ENCODE data around the gene PRKRIP1. TPM values are rescaled to one million over a fixed set of nuclear protein-coding genes. Genes with fewer than 3 reads are reported as not detected.

Gene PRKRIP1
- total RNA-seq, 1 donor from 2014 or later, result 37.3 TPM

Small RNAs within 50 kb of the gene (microRNA-seq; reads per million reads assigned to microRNA genes)
- 3.3 reads per million, percentile 9 among the genes with 10 or more reads in this experiment for gene MIR4467
- gene MIR5090, result 5.5 reads per million, percentile 23 among the genes with 10 or more reads in this experiment
- not detected for gene MIR548O

Other genes with a start within 250 kb of the PRKRIP1 start
- gene SH2B2, start 109.5 kb upstream of the PRKRIP1 start, total RNA-seq, result 3.4 and 5.6 TPM in 2 replicates
- not detected in 2 replicates for gene SPDYE6, start 39.9 kb upstream of the PRKRIP1 start, total RNA-seq
- gene ORAI2, start 37.2 kb downstream of the PRKRIP1 start, total RNA-seq, result 57.6 and 64.4 TPM in 2 replicates
- gene ALKBH4, start 68.5 kb downstream of the PRKRIP1 start, total RNA-seq, result 8.7 and 12.4 TPM in 2 replicates
- 26.2 and 28.5 TPM in 2 replicates for gene LRWD1, start 68.6 kb downstream of the PRKRIP1 start, total RNA-seq
- gene POLR2J, start 82.6 kb downstream of the PRKRIP1 start, total RNA-seq, result 36.9 and 41.4 TPM in 2 replicates
- gene RASA4B, start 121.4 kb downstream of the PRKRIP1 start, total RNA-seq, result 1.1 and 1.7 TPM in 2 replicates
- 3.3 and 3.4 TPM in 2 replicates for gene UPK3BL2, start 147.3 kb downstream of the PRKRIP1 start, total RNA-seq
- gene SPDYE2, start 154.9 kb downstream of the PRKRIP1 start, total RNA-seq, result not detected in 2 replicates
- 10.0 and 12.2 TPM in 2 replicates for gene POLR2J3, start 176.2 kb downstream of the PRKRIP1 start, total RNA-seq
- 5.0 and 7.2 TPM in 2 replicates for gene RASA4, start 220.4 kb downstream of the PRKRIP1 start, total RNA-seq
- 9.1 and 12.2 TPM in 2 replicates for gene UPK3BL1, start 246.4 kb downstream of the PRKRIP1 start, total RNA-seq

Measured in astrocyte (in vitro differentiated cells and primary cell).